GM18868 (cell line): Measurements from ENCODE around the gene EMC10.

ENCODE experiments used
- ATAC-seq: cut with Tn5 transposase; IDR thresholded peaks from one replicate; pipeline ENCODE4 v1.9.1; 2021; ENCODE audit warnings: mild to moderate bottlenecking, moderate library complexity; ENCODE audit not compliant: unreplicated experiment

EMC10 gene

DNA sequence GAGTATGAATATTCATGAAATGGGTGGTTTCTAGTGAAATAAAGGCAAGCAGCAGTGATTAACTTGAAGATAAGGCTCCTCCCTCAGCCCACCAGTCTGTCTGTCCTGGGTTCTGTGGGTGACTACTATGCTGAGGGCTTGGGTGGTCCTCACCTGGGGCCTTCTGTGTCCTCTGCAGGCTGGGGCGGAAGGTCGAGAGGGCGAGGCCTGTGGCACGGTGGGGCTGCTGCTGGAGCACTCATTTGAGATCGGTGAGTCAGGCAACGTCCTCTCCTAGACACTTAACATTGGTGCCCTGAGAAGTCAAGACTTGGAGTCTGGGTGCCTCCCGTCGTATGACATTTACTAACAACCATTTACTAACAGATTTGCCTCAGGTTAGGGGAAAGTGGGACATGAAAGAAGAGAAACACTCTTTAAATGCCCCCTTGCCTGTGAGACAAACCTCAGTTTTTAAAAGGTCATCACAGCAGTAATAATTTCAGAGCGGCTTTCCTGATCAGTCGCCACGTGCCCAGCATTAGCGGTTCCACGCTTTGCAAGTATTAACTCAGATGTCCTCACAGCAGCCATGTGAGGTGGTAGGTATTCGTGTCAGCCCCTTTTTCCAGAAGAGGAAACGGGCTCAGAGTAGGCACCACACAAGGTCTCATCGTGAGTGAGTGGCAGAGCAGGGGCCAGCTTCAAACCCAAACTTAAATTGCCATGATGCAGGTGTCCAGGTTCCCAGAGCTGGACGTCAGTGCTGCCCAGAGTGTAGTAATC, 1.6 kb downstream of the EMC10 start:
- no peak for ATAC-seq

DNA sequence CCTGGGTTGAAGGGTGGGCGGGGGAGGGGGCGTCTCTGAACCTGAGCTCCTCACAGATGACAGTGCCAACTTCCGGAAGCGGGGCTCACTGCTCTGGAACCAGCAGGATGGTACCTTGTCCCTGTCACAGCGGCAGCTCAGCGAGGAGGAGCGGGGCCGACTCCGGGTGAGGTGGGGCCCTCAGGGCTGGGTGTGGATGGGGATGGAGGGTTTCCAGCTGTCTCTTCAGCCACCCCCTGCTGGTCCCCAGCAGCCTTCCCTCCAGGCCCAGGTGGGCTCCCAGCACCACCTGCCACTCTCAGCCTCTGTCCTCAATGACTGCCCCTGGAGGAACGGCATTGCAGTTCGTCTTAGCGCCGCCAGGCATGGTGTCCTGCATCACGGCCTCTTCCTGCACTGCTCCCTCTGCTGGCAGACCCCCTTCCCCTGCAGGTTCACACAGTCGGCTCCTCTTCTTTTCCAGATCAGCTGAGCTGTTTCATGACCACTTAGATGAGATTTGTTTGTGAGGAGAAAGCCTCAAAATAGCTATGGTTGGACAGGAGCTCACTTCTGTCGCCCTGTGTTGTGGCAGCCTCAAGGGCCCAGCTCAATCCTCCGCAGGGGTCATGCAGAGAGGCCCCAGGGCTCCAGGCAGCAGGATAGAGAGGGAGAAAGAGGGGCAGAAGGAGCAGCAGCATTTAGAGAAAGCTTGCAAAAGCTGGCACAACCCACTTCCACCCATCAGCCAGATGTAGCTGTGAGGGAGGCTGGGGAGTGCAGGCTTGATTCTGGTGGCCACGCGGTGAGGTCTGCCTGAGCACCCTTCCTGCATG, 2.8 kb downstream of the EMC10 start:
- ATAC-seq: no peak

DNA sequence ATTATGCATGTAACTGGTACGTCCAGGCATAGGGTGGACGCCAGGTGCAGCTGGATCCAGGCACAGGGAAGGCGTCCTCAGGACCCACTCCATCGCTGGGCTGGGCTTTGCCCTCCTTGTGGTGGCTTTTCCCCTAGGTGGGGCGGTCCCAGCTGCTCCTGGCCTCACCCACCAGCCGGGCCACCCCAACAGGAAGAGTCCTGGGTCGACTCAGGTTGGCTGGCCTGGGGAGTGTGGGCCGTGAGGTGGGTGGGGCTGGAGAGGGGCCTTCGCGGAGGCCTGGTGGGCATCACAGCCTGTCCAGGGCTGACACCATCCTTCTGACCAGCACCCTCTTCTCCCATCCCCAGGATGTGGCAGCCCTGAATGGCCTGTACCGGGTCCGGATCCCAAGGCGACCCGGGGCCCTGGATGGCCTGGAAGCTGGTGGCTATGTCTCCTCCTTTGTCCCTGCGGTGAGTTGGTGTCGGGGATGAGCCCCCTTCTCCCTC, 3.5 kb downstream of the EMC10 start:
- no peak for ATAC-seq

DNA sequence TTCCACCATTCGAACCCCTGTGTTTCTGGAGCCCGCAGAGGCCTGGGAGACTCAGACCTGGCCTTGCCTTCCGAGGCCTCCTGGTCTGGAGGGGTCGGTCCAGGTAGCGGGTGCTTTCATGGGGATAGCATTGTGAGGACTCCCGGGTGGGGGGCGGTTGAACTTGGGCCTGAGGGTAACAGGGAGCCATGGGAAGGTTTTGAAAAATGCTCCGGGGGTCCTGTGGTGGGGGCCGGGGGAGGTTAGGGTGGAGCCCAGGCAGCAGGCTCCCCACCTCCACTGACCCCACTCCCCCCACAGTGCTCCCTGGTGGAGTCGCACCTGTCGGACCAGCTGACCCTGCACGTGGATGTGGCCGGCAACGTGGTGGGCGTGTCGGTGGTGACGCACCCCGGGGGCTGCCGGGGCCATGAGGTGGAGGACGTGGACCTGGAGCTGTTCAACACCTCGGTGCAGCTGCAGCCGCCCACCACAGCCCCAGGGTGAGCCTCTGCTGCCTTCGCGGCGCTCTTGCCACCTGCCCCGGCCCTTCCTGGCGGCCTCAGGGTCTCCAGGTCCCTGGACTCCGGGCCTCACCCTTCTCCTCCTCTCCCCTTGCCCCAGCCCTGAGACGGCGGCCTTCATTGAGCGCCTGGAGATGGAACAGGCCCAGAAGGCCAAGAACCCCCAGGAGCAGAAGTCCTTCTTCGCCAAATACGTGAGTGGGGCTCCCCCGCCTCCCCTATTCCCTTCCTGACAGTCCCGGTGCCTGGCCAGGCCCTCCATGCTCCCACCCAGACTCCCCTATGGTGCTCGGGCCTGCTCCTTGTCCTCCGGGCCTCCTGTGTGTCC, 4.2 kb downstream of the EMC10 start:
- ATAC-seq: no peak

DNA sequence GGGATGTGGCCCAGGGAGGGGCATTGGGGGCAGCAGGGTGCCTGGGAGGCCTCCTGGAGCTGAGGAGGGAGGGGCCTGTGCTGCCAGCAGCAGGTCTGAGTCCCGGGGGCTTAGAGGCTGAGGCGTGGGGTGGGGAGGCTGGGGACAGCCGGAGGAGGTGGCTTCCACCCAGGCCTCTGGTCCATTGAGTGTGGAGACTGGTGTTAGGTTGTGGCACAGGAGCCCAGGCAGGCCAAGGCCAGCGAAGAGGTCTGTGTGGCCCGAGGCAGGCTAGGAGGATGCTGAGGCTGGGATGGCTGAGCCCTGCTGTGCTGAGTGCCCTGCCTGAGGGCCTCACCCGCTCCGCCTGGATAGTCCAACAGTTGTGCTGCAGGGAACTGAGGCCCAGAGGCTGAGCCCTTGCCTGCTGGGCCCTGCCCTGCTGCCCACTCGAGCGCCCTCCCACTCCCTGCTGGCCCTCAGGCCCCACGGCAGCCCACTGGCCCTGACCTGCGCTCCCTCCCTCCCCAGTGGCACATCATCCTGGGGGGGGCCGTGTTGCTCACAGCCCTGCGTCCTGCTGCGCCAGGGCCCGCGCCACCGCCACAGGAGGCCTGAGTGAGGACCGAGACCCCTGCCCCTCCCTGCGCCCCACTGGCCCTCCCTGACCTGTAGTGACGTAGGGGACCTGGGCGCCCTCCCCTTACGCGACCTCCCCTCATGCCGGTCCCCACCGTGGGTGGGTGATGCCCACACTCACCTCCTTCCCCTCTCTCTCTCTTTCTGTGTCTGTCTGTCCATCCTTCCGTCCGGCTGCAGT, 5.2 kb downstream of the EMC10 start:
- ATAC-seq: no peak

DNA sequence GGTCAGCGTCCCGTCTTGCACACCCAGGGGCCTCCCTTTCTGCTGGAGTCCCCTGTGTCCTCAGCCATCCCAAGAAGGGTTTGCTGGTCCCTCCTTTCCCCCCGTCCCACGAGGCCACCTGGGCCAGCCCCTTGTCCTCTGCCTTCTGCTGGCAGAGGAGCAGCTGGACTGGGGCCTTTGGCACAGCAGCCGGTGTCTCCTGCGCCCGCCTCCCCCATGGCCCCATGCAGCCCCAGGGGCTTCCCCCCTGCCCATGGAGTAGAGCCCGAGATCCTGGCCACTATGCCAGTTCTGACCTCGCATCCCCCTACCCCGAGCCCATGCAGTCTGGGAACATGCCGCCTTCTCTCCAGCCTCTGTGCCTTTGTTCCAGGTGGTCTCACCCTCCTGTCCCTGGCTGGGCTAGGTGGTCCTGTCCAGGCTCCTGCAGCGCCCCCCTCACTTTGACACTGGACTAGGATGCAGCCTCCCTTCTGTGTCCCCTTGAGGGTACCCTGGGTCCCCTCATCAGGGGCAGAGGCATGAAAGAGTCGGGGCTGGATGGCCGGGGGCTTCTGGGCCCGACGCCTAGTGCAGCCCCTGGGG, 6.1 kb downstream of the EMC10 start:
- ATAC-seq: no peak

DNA sequence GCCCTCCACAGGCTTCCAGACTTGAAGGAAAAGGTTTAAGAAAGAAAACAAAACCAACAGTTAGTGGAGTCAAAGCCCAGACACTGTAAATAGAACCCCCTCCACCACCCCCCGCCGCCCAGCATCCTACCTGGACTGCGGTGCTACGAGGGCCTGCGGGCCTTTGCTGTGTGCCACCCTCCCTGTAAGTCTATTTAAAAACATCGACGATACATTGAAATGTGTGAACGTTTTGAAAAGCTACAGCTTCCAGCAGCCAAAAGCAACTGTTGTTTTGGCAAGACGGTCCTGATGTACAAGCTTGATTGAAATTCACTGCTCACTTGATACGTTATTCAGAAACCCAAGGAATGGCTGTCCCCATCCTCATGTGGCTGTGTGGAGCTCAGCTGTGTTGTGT, 6.6 kb downstream of the EMC10 start:
- no peak for ATAC-seq

DNA sequence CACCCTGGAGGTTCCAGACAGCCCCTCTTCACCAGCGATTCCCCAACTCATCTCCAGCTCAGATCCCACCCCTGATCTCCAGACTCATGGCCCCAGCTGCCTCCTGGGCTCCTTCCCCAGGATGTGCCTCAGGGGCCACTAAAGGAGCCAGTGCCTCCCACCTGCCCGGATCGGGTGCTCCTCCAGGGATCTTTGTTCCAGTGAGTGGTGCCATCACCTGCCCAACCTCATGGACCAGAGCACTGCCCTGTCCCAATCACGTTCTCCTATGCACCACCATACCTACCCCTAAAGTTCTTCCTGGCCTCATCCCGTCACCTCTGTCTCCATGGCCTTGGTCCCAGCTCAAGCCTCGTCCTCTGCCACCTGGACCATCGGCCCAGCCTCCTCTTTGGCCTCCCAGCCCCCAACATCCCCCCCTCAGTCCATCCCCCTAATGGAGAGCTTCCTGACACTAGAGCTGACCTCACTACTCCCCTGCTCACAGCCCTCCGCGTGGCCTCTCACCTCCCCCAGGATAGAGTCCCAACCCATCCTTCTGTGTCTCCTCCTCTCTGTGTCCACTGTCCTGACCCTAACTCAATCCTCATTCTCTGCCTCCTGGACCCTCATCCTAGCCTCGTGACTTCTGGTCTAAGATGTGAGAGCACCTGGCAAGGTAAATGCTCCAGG, 9.1 kb downstream of the EMC10 start:
- no peak for ATAC-seq

DNA sequence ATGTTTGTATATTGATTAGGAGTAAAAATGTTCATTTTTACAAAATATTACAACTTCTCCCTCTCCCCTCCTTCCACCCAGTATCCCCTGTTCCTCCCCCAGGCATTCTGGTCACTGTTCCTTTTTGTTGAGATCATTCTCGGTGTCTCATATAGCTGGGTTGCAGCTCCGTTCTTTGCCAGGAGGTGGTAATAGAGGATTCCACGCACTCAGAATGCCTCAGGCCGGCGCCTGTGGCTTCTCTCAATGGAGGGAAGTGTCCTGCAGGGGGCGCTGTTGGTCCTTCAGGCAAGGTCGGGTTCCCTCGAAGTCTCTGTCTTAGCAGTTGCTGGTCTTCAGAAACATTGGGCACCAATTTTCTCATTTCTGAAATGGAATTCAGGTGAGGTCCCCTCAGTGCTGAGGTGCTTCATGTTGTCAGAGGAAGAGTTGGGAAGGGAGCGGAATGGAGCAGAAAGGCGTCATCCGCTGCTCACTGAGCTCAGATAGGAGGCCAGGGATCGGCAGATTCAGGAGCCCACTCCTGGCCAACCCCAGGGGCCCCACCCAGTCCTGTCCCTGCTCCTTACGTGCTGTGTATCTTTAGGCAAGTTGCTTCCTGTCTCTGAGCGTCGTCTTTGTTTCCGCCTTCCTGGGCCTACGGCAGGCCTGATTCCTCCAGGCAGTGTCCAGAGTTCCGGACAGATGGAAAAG, 10.7 kb downstream of the EMC10 start:
- ATAC-seq: no peak

DNA sequence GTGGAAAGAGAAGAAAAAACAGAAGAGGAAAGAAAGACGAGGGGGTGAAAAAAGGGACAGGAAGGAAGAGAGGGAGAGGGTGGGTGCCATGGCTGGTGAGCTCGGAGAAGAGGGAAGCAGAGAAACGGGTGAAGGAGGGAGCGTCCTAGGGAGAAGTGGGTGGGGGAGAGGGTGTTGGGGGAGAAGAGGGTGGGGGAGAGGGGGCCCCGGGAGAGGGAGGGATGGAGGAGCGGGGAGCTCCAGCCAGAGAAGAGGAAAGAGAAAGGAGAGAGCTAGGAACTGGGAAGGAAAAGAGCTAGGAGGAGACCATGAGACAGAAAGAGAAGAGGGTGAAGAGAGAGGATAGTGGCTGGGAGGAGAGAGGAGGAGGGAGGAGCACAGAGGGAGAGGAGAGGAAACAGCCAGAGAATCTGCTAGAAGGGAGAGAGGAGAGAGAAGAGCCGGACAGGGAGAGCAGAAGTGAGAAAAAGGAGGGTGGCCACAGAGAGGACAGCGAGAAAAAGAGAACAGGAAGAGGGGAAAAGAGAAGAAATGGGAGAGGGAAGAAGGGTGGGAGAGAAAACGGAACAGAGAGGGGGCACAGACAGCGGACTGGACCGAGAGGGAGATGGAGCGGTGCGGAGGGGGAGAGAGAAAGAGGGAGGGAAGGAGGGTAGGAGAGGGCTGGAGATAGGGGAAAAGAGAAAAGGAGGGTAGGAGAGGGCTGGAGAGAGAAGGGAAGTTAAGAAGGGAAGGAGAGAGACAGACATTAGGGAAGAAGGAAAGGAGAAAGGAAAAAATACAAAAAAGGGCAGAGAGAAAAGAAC, 12.3 kb downstream of the EMC10 start:
- no peak for ATAC-seq

DNA sequence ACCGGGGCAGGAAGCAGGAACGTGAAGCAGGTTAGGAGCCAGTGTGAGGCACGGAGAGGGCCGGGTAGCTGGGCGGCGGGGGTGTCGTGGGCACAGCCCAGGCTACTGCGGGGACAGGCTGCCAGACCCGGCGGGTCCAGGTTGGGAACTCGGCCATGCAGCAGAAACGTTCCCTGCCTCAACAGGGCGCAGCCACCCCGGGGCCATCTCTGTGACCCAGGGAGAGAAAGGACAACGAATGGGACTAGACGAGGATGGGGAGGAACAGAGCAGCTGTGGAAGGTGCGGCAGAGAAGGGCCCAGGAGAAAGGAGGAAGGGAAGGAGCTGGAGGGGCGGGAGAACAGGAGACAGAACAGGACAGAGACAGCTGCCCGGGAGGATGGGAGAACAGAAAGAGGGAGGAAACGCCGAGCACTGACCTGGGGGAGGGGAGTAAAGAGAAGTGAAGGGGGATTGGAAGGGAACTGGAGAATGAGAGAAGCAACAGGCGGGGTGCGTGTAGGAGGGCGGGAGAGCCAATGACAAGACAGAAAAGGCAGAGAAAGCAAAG, 13.2 kb downstream of the EMC10 start:
- no peak for ATAC-seq

DNA sequence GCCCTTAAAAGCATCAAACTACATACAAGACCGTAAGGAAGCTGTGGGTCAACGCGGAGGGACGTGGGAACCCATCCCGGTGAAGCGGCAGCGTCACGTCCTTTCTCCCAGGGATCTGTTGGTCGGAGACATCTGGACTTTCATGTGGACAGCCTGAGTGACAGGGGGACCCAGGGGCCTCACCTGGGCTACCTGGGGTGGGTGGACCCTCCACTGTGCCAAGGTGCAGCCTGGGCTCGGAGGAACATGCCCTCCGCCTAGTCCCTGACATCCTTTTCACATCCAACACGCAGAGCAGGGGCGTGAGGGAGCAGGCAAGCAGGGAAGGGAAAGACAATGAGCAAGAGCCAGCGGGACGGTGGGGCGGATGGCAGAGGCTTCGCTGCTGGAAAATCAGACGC, 14.1 kb downstream of the EMC10 start:
- no peak for ATAC-seq

DNA sequence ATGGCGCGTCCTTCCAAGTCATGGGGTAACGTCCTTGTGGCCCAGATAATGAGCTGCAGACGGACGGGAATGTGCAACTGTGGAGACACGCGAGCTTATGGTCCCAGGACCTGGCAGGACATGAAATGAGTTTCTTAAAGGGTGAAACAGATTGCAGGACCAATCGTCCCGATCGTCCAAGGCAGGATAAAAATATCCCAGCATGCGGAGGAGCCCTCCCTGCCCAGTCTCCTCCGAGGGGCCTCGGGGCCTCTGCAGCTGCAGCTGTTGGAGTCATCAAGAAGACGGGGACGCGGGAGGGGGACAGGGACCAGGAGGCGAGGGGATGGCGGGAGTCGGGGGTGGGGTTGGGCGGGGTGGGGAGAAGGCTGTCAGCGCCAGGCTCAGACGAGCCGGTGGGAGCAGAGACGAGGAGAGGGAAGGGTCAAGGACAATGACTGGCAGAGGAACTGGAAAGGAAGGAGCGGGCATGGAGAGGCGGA, 14.7 kb downstream of the EMC10 start:
- no peak for ATAC-seq

DNA sequence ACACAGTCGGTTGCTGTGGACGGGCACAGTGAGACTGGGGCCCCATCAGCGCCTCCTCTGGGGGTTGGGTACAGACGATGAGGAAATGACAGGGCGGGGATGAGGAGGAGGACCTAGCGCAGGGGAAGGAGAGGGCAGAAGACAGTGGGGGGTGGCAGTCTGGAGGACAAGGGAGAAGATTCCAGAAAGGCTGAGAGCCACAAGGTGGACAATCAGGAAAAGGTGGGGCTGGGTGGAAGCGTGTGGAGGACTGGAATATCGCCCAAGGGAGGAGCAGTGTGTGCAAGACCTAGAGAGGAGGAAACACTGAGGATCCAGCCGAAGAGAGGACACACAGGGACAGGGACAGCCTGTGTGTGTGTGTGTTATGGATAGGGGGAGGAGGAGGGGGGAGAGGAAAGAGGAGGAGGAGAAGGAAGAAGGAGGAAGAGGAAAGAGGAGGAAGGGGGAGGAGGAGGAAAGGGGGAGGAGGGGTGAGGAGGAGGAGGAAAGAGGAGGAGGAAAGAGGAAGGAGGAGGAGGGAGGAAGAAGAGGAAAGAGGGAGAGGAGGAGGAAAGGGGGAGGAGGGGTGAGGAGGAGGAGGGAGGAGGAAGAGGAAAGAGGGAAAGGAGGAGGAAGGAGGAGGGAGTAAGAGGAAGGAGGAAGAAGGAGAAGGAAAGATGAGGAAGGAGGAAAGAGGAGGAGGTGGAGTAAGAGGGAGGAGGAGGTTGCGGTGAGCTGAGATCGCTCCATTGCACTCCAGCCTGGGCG, 16.2 kb downstream of the EMC10 start:
- no peak for ATAC-seq

DNA sequence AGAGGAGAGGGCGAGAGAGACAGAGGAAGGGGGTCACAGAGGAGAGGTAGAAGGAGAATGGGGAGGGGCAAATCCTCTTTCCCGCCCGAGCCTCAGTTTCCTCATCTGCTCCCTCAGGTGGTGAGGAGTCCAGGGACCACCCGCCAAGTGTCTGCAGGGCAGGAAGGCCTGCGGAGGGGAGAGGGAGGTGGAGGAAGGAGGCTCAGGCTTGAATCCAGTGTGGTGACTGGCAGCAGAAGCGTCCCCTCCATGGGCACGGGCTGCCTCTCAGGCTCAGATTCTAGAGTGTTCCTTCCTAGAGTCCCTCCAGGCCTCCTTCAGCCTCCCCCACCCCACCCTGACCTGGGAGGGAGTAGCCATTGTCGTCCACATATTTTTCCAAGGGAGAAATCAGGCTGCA, 16.9 kb downstream of the EMC10 start:
- ATAC-seq: no peak

DNA sequence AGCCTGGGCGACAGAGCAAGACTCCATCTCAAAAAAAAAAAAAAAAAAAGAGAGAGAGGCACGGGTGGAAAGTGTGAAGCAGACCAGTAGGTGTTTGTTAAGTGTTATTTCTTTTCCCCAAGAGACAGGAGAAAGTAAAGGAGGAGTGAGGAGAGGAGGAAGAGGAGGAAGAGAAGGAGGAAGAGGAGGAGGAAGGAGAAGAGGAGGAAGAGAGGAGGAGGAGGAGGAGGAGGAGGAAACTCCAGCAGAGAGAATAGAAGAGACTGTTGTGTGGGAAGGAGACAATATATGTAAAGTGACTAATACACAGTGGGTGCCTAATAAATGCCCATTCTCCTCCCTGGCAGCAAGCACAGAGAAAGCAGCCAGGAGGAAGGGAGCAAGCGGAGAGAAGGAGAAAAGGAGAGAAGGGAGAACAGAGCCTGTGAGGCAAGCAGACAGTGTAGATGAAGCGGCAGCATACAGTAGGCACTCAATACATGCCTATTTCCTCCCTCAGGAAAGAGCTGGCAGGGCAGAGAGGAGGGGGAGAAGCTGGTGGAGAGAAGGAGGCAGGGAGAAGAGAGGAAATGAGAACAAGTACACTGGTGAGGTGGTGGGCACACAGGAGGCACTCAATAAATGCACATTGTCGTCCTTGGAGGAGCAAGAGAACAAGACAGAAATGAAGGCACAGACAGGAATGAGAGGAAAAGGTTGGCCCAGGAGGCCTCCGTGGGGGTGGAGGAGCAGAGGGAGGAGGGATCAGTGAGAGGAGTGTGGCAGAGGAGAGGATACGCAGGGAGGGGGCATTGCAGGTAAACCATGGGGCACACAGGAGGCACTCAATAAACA, 18.1 kb downstream of the EMC10 start:
- no peak for ATAC-seq
